Central memory CD8-positive, alpha-beta T cell (primary cell): Measurements from ENCODE around the gene SPEG.

Source experiments
- ATAC-seq: fragments of 150-1000 bp; cut with Tn5 transposase; replicated peaks from 2 replicates; pipeline ENCODE4 v1.10.0; 2022; ENCODE audit warnings: mild to moderate bottlenecking, moderate FRiP score, moderate number of reproducible peaks; ENCODE audit not compliant: poor library complexity, severe bottlenecking; ENCODE audit errors: extremely low read depth
- DNase-seq, 2 donors: peaks; one replicate each; pipeline ENCODE4 v3.0.0; 2021; ENCODE audit warnings: low spot score in 2 of 2
- H3K27ac Mint-ChIP-seq: one replicate; pipeline ENCODE4 v1.8.0; 2022; ENCODE audit warnings: low read depth, mild to moderate bottlenecking, moderate library complexity, mixed read lengths
- H3K27me3 Mint-ChIP-seq: one replicate; pipeline ENCODE4 v1.8.0; 2022; ENCODE audit warnings: mixed read lengths
- H3K36me3 Mint-ChIP-seq: one replicate; pipeline ENCODE4 v1.8.0; 2022; ENCODE audit warnings: mild to moderate bottlenecking, moderate library complexity, mixed read lengths; ENCODE audit not compliant: insufficient read depth
- H3K4me1 Mint-ChIP-seq: one replicate; pipeline ENCODE4 v1.8.0; 2022; ENCODE audit warnings: mixed read lengths
- H3K4me3 Mint-ChIP-seq: one replicate; pipeline ENCODE4 v1.8.0; 2022; ENCODE audit warnings: mild to moderate bottlenecking, moderate library complexity, mixed read lengths
- H3K9me3 Mint-ChIP-seq: one replicate; pipeline ENCODE4 v1.8.0; 2022; ENCODE audit warnings: mixed read lengths

SPEG gene

GRCh38 chr2:219543596-219544358 is 109.1 kb downstream of the SPEG start, which contains the start of the genes CHPF and TMEM198:
Gene CHPF (minus strand): TSS chr2:219543809. CDS start chr2:219543538, 271 bp downstream.
Gene TMEM198 (plus strand): TSS chr2:219544028. CDS start chr2:219544728, 700 bp downstream.
- H3K36me3 Mint-ChIP-seq = peaks cover 8% of the 10 kb centered on the region
- ATAC-seq = peak; percentile 79
- H3K27ac Mint-ChIP-seq = peak within 1 kb of the TSS; percentile 79
- H3K4me1 Mint-ChIP-seq = peaks cover 18% of the 10 kb centered on the region
- DNase-seq = peak; percentile 80 to 82
- no peaks in the 10 kb centered on the region for H3K9me3 Mint-ChIP-seq
- H3K27me3 Mint-ChIP-seq = peaks cover 10% of the 10 kb centered on the region
- H3K4me3 Mint-ChIP-seq = peak within 1 kb of the TSS; percentile 79

- ATAC-seq (no peak), DNase-seq (no peak)
- H3K27me3 Mint-ChIP-seq = peaks cover 17% of the 10 kb centered on the region
- H3K27ac Mint-ChIP-seq = peak overlapping the region; percentile 79
- H3K36me3 Mint-ChIP-seq = peaks cover 8% of the 10 kb centered on the region
- peaks cover 18% of the 10 kb centered on the region for H3K4me1 Mint-ChIP-seq
- peak overlapping the region; percentile 79 for H3K4me3 Mint-ChIP-seq
- no peaks in the 10 kb centered on the region for H3K9me3 Mint-ChIP-seq
These were observed 109.9 kb downstream of the SPEG start for GRCh38 chr2:219544567-219544966.

- H3K4me1 Mint-ChIP-seq = peaks cover 18% of the 10 kb centered on the region
- no peak overlapping the region for H3K27ac Mint-ChIP-seq
- peaks cover 21% of the 10 kb centered on the region for H3K27me3 Mint-ChIP-seq
These were observed 110.8 kb downstream of the SPEG start for GRCh38 chr2:219545295-219545942.

GRCh38 chr2:219545943-219546352 is 111.3 kb downstream of the SPEG start:
- DNase-seq (no peak), ATAC-seq (no peak)
- no peak overlapping the region for H3K27ac Mint-ChIP-seq
- no peaks in the 10 kb centered on the region for H3K9me3 Mint-ChIP-seq
- H3K36me3 Mint-ChIP-seq = peaks cover 8% of the 10 kb centered on the region
- H3K27me3 Mint-ChIP-seq = peaks cover 26% of the 10 kb centered on the region
- no peak overlapping the region for H3K4me3 Mint-ChIP-seq
- H3K4me1 Mint-ChIP-seq = peaks cover 18% of the 10 kb centered on the region

More at GRCh38 chr2:219545295-219545942, 110.8 kb downstream of the SPEG start:
- ATAC-seq (no peak), DNase-seq (no peak)
- Mint-ChIP-seq H3K9me3 (no peaks in the 10 kb centered on the region), H3K36me3 (peaks cover 8% of the 10 kb centered on the region), H3K4me3 (no peak overlapping the region)

- Mint-ChIP-seq H3K4me3 (no peak overlapping the region), H3K4me1 (peaks cover 13% of the 10 kb centered on the region), H3K9me3 (no peaks in the 10 kb centered on the region), H3K27me3 (peaks cover 39% of the 10 kb centered on the region), H3K27ac (no peak overlapping the region), H3K36me3 (peaks cover 15% of the 10 kb centered on the region)
- no peak for ATAC-seq
- DNase-seq = no peak
These were observed 113.0 kb downstream of the SPEG start for GRCh38 chr2:219547621-219548020.
